ENCODE results near the gene COQ2.

GRCh38 chr4:83231620-83232076, 53.0 kb downstream of the COQ2 start:
- TF ChIP-seq EZH2 (IDR thresholded peaks at IDR 0.05; ENCODE audit: low read depth) (no peak), CTCF (conservative IDR thresholded peaks at IDR 0.05) (no peak)
